ENCODE measurements around the gene NEK9. TPM values are rescaled to one million over a fixed set of nuclear protein-coding genes. Genes with fewer than 3 reads are reported as not detected.

The NEK9 gene
- total RNA-seq, 4 donors from 2014 or later: 22.2 to 58.3 (median 34.3) TPM

GRCh38 chr14:75162631-75163030 is 35.8 kb upstream of the NEK9 start:
- Histone ChIP-seq H3K4me3 (no peak overlapping the region), H3K9me3 (no peaks in the 10 kb centered on the region), H3K36me3 (peaks cover 3% of the 10 kb centered on the region), H3K27me3 (no peaks in the 10 kb centered on the region), H3K4me1 (peaks cover 39% of the 10 kb centered on the region), H3K27ac (no peak overlapping the region)
- no peak for DNase-seq (ENCODE audit: low spot score in 2 of 2)
- no peak for TF ChIP-seq POLR2A (IDR thresholded peaks at IDR 0.05)
- no peak for TF ChIP-seq EP300 (IDR thresholded peaks at IDR 0.05)
- no peak for TF ChIP-seq POLR2AphosphoS5 (IDR thresholded peaks at IDR 0.05)
- TF ChIP-seq, protein P1, sequence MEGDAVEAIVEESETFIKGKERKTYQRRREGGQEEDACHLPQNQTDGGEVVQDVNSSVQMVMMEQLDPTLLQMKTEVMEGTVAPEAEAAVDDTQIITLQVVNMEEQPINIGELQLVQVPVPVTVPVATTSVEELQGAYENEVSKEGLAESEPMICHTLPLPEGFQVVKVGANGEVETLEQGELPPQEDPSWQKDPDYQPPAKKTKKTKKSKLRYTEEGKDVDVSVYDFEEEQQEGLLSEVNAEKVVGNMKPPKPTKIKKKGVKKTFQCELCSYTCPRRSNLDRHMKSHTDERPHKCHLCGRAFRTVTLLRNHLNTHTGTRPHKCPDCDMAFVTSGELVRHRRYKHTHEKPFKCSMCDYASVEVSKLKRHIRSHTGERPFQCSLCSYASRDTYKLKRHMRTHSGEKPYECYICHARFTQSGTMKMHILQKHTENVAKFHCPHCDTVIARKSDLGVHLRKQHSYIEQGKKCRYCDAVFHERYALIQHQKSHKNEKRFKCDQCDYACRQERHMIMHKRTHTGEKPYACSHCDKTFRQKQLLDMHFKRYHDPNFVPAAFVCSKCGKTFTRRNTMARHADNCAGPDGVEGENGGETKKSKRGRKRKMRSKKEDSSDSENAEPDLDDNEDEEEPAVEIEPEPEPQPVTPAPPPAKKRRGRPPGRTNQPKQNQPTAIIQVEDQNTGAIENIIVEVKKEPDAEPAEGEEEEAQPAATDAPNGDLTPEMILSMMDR (IDR thresholded peaks at IDR 0.05): no peak
- WGBS: 75% methylated on average over 3 of the region's 3 CpGs

DNA sequence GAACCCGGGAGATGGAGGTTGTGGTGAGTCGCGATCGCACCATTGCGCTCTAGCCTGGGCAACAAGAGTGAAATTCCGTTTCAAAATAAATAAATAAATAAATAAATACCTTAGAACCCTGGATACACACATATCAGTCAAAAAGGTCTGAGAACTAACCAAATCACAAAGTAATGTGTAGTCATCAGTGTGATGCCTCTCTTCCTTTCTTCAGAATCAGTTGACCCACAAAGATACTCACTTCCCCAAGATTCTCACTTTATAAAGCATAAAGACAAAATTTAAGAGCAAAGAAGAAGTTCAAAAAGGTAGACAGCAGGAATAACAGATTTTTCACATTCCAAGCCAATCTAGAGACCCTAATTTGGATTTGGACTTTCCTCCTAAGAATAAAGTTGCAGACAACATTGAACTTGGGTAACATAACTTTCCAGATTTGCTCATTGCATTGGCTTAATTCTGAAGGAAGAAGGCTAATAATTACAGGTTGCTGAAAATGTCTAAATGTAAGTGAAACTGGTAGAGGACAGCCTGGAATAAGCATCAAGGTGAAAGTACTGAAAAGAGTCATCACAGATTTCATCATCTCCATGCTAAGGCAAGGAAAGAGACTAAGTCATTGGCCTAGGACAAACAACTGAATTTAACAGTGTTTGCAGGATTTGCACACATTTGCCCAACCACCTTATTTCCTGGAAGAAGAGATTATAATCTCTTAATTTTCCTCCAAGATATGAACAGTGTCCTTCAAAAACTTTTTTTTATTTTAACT is 32.2 kb upstream of the NEK9 start:
- DNase-seq (ENCODE audit: low spot score in 2 of 2): no peak
- Histone ChIP-seq H3K4me3 (no peak overlapping the region), H3K9me3 (no peaks in the 10 kb centered on the region), H3K27ac (no peak overlapping the region), H3K27me3 (no peaks in the 10 kb centered on the region), H3K4me1 (peaks cover 17% of the 10 kb centered on the region), H3K36me3 (peaks cover 3% of the 10 kb centered on the region)
- no peak for TF ChIP-seq POLR2A (IDR thresholded peaks at IDR 0.05)
- no peak for TF ChIP-seq POLR2AphosphoS5 (IDR thresholded peaks at IDR 0.05)
- no peak for TF ChIP-seq EP300 (IDR thresholded peaks at IDR 0.05)
- TF ChIP-seq, protein P1 (IDR thresholded peaks at IDR 0.05): no peak
- 96% methylated on average over 6 of the region's 6 CpGs for WGBS

DNA sequence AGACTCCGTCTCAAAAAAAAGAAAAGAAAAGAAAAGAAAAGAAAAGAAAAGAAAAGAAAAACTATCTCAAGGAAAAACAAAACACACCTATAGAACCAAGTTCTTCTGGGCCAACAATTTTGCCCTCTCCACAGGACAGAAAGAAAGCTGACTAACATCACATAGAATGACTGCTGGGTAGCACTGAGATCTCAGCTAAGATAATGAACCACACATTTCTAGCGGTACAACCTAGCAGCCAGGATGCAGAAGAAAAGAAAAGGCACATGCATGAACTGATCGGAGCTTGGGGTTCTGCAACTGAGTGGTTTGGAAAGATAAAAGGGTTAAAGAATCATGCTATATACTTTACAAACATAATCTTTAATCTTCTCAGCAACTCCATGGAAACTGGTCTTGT is 30.1 kb upstream of the NEK9 start:
- no peaks in the 10 kb centered on the region for H3K9me3 ChIP-seq
- TF ChIP-seq, protein P1 (IDR thresholded peaks at IDR 0.05): no peak
- TF ChIP-seq POLR2AphosphoS5 (IDR thresholded peaks at IDR 0.05): no peak
- 78% methylated on average over 3 of the region's 3 CpGs for WGBS
- H3K27ac ChIP-seq: no peak overlapping the region
- H3K4me1 ChIP-seq: peaks cover 17% of the 10 kb centered on the region
- H3K27me3 ChIP-seq: no peaks in the 10 kb centered on the region
- H3K4me3 ChIP-seq: no peak overlapping the region
- peaks cover 3% of the 10 kb centered on the region for H3K36me3 ChIP-seq
- no peak for DNase-seq (ENCODE audit: low spot score in 2 of 2)

DNA sequence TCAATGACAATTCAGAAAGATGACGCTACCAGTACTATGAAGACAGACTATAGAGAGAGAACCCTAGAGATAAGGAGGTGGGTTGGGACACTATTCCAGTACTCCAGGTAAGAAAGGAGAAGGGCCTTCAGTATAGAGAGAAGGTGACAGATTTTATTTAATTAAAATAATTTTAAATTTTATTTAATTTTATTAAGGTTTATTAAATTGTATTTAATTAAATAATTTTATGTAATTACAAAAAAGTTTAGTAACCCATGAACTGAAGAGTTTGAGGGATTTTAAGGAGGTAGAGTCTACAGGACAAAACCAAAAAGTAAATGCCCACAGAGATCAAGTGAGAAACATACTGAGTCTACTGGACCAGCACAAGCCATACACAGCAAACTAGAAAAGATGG is 29.3 kb upstream of the NEK9 start:
- peaks cover 9% of the 10 kb centered on the region for H3K36me3 ChIP-seq
- peaks cover 20% of the 10 kb centered on the region for H3K4me1 ChIP-seq
- no peak for DNase-seq (ENCODE audit: low spot score in 2 of 2)
- H3K9me3 ChIP-seq: no peaks in the 10 kb centered on the region
- no peak overlapping the region for H3K27ac ChIP-seq
- 89% methylated on average over 1 of the region's 1 CpG for WGBS
- H3K4me3 ChIP-seq: no peak overlapping the region
- TF ChIP-seq, protein P1 (IDR thresholded peaks at IDR 0.05): no peak
- TF ChIP-seq EP300 (IDR thresholded peaks at IDR 0.05) (no peak), POLR2A (IDR thresholded peaks at IDR 0.05) (no peak), POLR2AphosphoS5 (IDR thresholded peaks at IDR 0.05) (no peak)
- no peaks in the 10 kb centered on the region for H3K27me3 ChIP-seq

GRCh38 chr14:75155169-75155568 is 28.3 kb upstream of the NEK9 start:
- H3K36me3 ChIP-seq: peaks cover 9% of the 10 kb centered on the region
- 86% methylated on average over 3 of the region's 3 CpGs for WGBS
- no peak for DNase-seq (ENCODE audit: low spot score in 2 of 2)
- H3K4me1 ChIP-seq: peaks cover 20% of the 10 kb centered on the region
- no peak overlapping the region for H3K4me3 ChIP-seq
- H3K9me3 ChIP-seq: no peaks in the 10 kb centered on the region
- no peak overlapping the region for H3K27ac ChIP-seq
- no peak for TF ChIP-seq POLR2A (IDR thresholded peaks at IDR 0.05)
- TF ChIP-seq EP300 (IDR thresholded peaks at IDR 0.05): no peak
- no peak for TF ChIP-seq POLR2AphosphoS5 (IDR thresholded peaks at IDR 0.05)
- TF ChIP-seq, protein P1 (IDR thresholded peaks at IDR 0.05): no peak
- no peaks in the 10 kb centered on the region for H3K27me3 ChIP-seq
